SK-N-MC (cell line): ENCODE measurements around the gene GPR32.

Source experiments
- EZH2 ChIP-seq: fragments of 200-600 bp; sonication (generic); IDR thresholded peaks from one replicate; pipeline ENCODE4 v1.6.1; 2017; ENCODE audit warnings: antibody characterized with exemption
- FOXP2 ChIP-seq: optimal IDR thresholded peaks from 2 replicates; pipeline ENCODE3; 2011; ENCODE audit warnings: mild to moderate bottlenecking, moderate library complexity; ENCODE audit not compliant: insufficient read depth; ENCODE audit errors: extremely low read length, control extremely low read depth
- POLR2AphosphoS5 ChIP-seq: IDR thresholded peaks from 2 replicates; pipeline ENCODE4 v1.6.1; 2012; ENCODE audit warnings: mild to moderate bottlenecking, low read depth, low read length, borderline replicate concordance

DNA sequence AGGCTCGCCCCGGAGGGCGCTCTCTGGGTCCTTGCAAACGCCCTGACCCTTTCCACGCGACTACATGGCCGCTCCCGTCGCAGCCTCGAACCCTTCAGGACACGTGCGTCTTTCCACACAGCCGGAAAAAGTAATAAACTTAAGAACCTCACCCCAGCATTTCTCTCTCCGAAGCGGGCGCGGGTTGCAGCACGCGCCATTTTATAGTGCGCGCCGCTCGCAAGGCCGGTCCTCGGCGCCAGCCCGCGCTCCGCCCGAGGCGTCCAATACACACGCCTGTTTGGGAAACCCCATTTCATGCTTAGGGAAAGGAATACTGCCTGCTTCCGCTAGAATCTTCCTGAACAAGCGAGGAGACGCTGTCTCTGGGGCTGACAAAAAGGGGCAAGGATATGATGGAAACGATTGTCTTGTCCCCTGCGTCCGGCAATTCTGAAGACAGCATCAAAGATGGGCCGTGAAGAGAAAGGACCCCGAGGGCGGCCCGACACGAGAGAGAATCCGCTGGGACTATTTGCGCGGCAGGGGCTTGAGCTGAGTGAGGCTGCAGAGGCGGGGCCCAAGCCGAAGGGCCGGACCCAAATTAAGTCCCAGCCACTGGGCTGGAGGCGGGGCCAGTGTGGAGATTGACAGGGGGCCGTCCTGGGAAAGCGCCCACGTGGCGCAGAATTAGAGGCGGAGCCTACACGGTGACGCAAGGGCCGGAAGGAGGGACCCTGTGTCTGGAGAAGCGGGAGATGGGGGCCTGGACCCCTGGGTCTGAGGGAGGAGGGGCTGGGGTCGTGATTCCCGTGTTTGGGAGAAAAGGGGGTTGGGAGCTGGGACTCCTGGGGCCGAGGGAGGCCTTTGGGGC is 34.4 kb downstream of the GPR32 start:
- peak; percentile 99 for TF ChIP-seq POLR2AphosphoS5
- TF ChIP-seq EZH2, result no peak
- TF ChIP-seq FOXP2, result peak; percentile 16
